Measurements from ENCODE around the gene WDR59.
"Not testable (repeated sequence)": the region's sequence is repeated elsewhere in the genome, so short reads cannot be mapped to it uniquely, and the experiment has no call there.

Gene WDR59

GRCh38 chr16:75012380-75013081, 27.6 kb upstream of the WDR59 start:
- DNase-seq, result peak in 1 of 5 donors; percentile 20

GRCh38 chr16:75011634-75012307, 26.8 kb upstream of the WDR59 start:
- DNase-seq, result peak in 1 of 5 donors; percentile 73

GRCh38 chr16:75010427-75010826, 25.5 kb upstream of the WDR59 start:
- peak in 1 of 5 donors; percentile 39 for DNase-seq

- no peak for DNase-seq
Observed at GRCh38 chr16:75007443-75007842, 22.5 kb upstream of the WDR59 start.

GRCh38 chr16:75005697-75006096, 20.8 kb upstream of the WDR59 start:
- no peak for DNase-seq

- no peak for DNase-seq
Observed at GRCh38 chr16:75004460-75004859, 19.5 kb upstream of the WDR59 start.

- DNase-seq, result no peak
Observed at GRCh38 chr16:75003931-75004330, 19.0 kb upstream of the WDR59 start.

GRCh38 chr16:75002474-75002873, 17.6 kb upstream of the WDR59 start:
- DNase-seq, result no peak

GRCh38 chr16:75000481-75001081, 15.7 kb upstream of the WDR59 start:
- DNase-seq, result no peak

- DNase-seq, result peak; percentile 37 to 66 (median 47)
Observed at GRCh38 chr16:74999609-75000480, 14.9 kb upstream of the WDR59 start.

GRCh38 chr16:74999219-74999608, 14.3 kb upstream of the WDR59 start:
- peak in 1 of 5 donors; percentile 15 for DNase-seq

GRCh38 chr16:74998481-74999218, 13.7 kb upstream of the WDR59 start, which contains the start of gene ZNRF1:
Gene ZNRF1 (plus strand): TSS chr16:74999024. CDS start chr16:74999672, 648 bp downstream.
- DNase-seq, result peak; percentile 61 to 85 (median 70)

GRCh38 chr16:74997042-74997491, 12.1 kb upstream of the WDR59 start:
- no peak for DNase-seq

GRCh38 chr16:74995986-74996385, 11.1 kb upstream of the WDR59 start:
- DNase-seq, result no peak

- DNase-seq, result no peak
Observed at GRCh38 chr16:74991593-74992403, 6.9 kb upstream of the WDR59 start.

GRCh38 chr16:74991268-74991592, 6.3 kb upstream of the WDR59 start:
- DNase-seq, result no peak

- DNase-seq, result no peak
Observed at GRCh38 chr16:74990832-74991231, 5.9 kb upstream of the WDR59 start.

GRCh38 chr16:74989864-74990263, 4.9 kb upstream of the WDR59 start:
- not testable (repeated sequence) for DNase-seq

GRCh38 chr16:74987027-74987681, 2.2 kb upstream of the WDR59 start:
- no peak for DNase-seq

GRCh38 chr16:74984194-74984528, 762 bp downstream of the WDR59 start:
- DNase-seq, result no peak

- DNase-seq, result no peak
Observed at GRCh38 chr16:74982256-74982655, 2.7 kb downstream of the WDR59 start.

Measured in T-helper 1 cell (primary cell).